HL-60 (cell line): ENCODE results near the gene RNF225.
"Not testable (repeated sequence)": the region's sequence is repeated elsewhere in the genome, so short reads cannot be mapped to it uniquely, and the experiment has no call there.

Experiments used
- DNase-seq, 2 experiments: peaks; one replicate each; pipeline ENCODE4 v3.0.0-alpha.2; 2010 to 2020; ENCODE audit warnings: low read depth in 1 of 2, low spot score in 1 of 2
- H3K27ac ChIP-seq: fragments of 250-450 bp; sonication (Bioruptor Pico); replicated peaks from 2 replicates; pipeline ENCODE4 v1.5.1; 2020; ENCODE audit warnings: mild to moderate bottlenecking, moderate library complexity
- H3K27me3 ChIP-seq: fragments of 250-450 bp; sonication (Bioruptor Pico); 2 replicates; pipeline ENCODE4 v1.5.1; 2021; ENCODE audit warnings: mild to moderate bottlenecking, moderate library complexity; ENCODE audit not compliant: insufficient read depth, poor library complexity, severe bottlenecking
- H3K4me3 ChIP-seq: replicated peaks from 2 replicates; pipeline ENCODE4 v1.5.1; 2011; ENCODE audit warnings: mild to moderate bottlenecking, control low read depth, low read length; ENCODE audit not compliant: insufficient read depth
- CTCF ChIP-seq: IDR thresholded peaks from one replicate; pipeline ENCODE4 v1.5.1; 2011; ENCODE audit warnings: low read length, control low read depth, inconsistent platforms; ENCODE audit not compliant: insufficient read depth
- GABPA ChIP-seq: IDR thresholded peaks from 2 replicates; pipeline ENCODE4 v1.6.1; 2012; ENCODE audit warnings: low read depth
- POLR2AphosphoS5 ChIP-seq: IDR thresholded peaks from 2 replicates; pipeline ENCODE4 v1.6.1; 2012; ENCODE audit warnings: low read depth
- REST ChIP-seq: IDR thresholded peaks from 2 replicates; pipeline ENCODE4 v1.6.1; 2012; ENCODE audit warnings: low read depth; ENCODE audit not compliant: insufficient replicate concordance
- SPI1 ChIP-seq: IDR thresholded peaks from 2 replicates; pipeline ENCODE4 v1.6.1; 2012; ENCODE audit warnings: low read depth, mild to moderate bottlenecking, borderline replicate concordance
- long read RNA-seq: library from polyadenylated mRNA; unstranded; transcript quantifications from one replicate; pipeline ENCODE4 v2.0.0, GENCODE V29; 2020

The RNF225 gene
- long read RNA-seq = 0 reads

- peak in 1 of 2 experiments; percentile 23 for DNase-seq
- TF ChIP-seq SPI1 (no peak), REST (no peak), POLR2AphosphoS5 (peak; percentile 57)
- Histone ChIP-seq H3K27me3 (no peaks in the 10 kb centered on the region), H3K4me3 (no peak within 1 kb of the TSS), H3K27ac (no peak within 1 kb of the TSS)
Measured at GRCh38 chr19:58395220-58395978, at the start of gene RNF225. TSS of gene RNF225 (plus strand) at chr19:58395656. CDS start at chr19:58396090, 434 bp downstream.

GRCh38 chr19:58346961-58347929 is 48.2 kb upstream of the RNF225 start:
- peak overlapping the region; percentile 59 for H3K4me3 ChIP-seq
- H3K27me3 ChIP-seq = peaks cover 4% of the 10 kb centered on the region
- peak; percentile 52 to 72 for DNase-seq
- H3K27ac ChIP-seq = no peak overlapping the region
- no peak for TF ChIP-seq POLR2AphosphoS5
- no peak for TF ChIP-seq REST
- no peak for TF ChIP-seq SPI1
- TF ChIP-seq GABPA = no peak
- no peak for TF ChIP-seq CTCF

GRCh38 chr19:58348080-58348479 is 47.4 kb upstream of the RNF225 start:
- not testable (repeated sequence) for H3K27ac ChIP-seq, H3K27me3 ChIP-seq, DNase-seq
- H3K4me3 ChIP-seq = peak overlapping the region; percentile 59

GRCh38 chr19:58349590-58349989 is 45.9 kb upstream of the RNF225 start:
- Histone ChIP-seq H3K4me3 (no peak overlapping the region), H3K27ac (no peak overlapping the region), H3K27me3 (peaks cover 4% of the 10 kb centered on the region)
- no peak for TF ChIP-seq GABPA
- TF ChIP-seq CTCF = no peak
- TF ChIP-seq REST = no peak
- DNase-seq = no peak
